Neutrophil (primary cell): ENCODE results near the gene CSDE1.

ENCODE experiments used
- H3K27ac ChIP-seq: fragments of 200-600 bp; sonication (generic); 2 replicates; pipeline ENCODE4 v1.5.1; 2016; ENCODE audit warnings: mild to moderate bottlenecking, moderate library complexity
- H3K27me3 ChIP-seq: fragments of 200-600 bp; sonication (generic); 2 replicates; pipeline ENCODE4 v1.6.0; 2016; ENCODE audit warnings: mild to moderate bottlenecking
- H3K36me3 ChIP-seq: fragments of 200-600 bp; sonication (generic); 2 replicates; pipeline ENCODE4 v1.5.1; 2017
- H3K4me1 ChIP-seq, 2 experiments: fragments of 200-600 bp in 1 of 2; sonication (generic) in 1 of 2; 1 replicate in 1 of 2; 2 replicates in 1 of 2; pipeline versions ENCODE4 v1.5.1 to v1.6.1; 2013 to 2016; ENCODE audit warnings: low read depth in 1 of 2, low read length in 1 of 2, mild to moderate bottlenecking in 1 of 2, moderate library complexity in 1 of 2; ENCODE audit not compliant: control insufficient read depth in 1 of 2, insufficient read depth in 1 of 2
- H3K4me3 ChIP-seq, 2 experiments: fragments of 200-600 bp in 1 of 2; sonication (generic) in 1 of 2; 1 replicate in 1 of 2; 2 replicates in 1 of 2; pipeline ENCODE4 v1.5.1; 2013 to 2016; ENCODE audit warnings: low read depth in 1 of 2, low read length in 1 of 2, mild to moderate bottlenecking in 1 of 2, moderate library complexity in 1 of 2
- H3K9me3 ChIP-seq: fragments of 200-600 bp; sonication (generic); 2 replicates; pipeline ENCODE4 v1.5.1; 2016
- TF ChIP-seq, protein P1 (sequence below): fragments of 200-600 bp; sonication (generic); IDR thresholded peaks from 2 replicates; pipeline ENCODE4 v1.5.1; 2016; ENCODE audit warnings: antibody characterized with exemption

Gene CSDE1

DNA sequence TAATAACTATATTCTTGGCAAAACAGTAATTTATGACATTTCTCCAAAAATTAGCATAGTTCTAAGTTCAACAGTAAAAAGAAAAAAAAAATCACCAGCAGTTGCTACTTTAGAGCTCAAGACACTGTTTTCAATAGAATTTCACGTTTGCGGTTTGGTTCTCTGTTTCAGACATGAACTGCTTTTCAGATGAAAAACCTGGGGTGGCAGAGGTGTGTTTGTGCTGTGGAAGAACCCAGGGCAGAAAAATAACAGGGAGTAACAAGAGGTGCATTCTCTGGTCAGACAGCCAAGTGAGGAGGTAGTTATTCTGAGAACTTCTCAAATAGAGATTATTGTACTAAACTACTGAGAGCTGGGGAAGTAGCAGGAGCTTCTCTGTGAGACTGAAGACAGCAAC, 50.2 kb downstream of the CSDE1 start:
- TF ChIP-seq, protein P1, sequence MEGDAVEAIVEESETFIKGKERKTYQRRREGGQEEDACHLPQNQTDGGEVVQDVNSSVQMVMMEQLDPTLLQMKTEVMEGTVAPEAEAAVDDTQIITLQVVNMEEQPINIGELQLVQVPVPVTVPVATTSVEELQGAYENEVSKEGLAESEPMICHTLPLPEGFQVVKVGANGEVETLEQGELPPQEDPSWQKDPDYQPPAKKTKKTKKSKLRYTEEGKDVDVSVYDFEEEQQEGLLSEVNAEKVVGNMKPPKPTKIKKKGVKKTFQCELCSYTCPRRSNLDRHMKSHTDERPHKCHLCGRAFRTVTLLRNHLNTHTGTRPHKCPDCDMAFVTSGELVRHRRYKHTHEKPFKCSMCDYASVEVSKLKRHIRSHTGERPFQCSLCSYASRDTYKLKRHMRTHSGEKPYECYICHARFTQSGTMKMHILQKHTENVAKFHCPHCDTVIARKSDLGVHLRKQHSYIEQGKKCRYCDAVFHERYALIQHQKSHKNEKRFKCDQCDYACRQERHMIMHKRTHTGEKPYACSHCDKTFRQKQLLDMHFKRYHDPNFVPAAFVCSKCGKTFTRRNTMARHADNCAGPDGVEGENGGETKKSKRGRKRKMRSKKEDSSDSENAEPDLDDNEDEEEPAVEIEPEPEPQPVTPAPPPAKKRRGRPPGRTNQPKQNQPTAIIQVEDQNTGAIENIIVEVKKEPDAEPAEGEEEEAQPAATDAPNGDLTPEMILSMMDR: no peak
- Histone ChIP-seq H3K9me3 (no peaks in the 10 kb centered on the region), H3K27ac (no peak overlapping the region), H3K4me1 (no peaks in the 10 kb centered on the region), H3K4me3 (no peak overlapping the region), H3K27me3 (no peaks in the 10 kb centered on the region), H3K36me3 (peaks cover 74% of the 10 kb centered on the region)

DNA sequence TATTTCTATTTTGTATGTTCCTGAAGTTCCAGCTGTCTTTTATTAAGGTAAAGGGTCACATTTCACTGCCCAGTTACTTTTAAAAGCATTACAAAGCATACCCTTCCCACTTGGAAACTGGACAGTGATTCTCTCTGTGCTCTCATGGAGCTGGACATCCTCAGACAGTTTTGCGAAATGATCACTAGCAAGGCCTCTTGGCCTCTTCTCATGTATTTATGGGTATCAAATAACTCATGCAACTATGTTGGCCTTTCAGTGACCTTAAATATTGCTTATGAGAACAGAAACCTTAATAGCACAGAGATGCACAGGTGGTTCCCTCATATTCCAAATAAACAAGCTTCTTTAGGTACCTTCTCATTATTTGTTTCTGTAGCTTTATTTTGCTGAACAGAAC, 54.5 kb downstream of the CSDE1 start:
- no peak overlapping the region for H3K4me3 ChIP-seq
- no peaks in the 10 kb centered on the region for H3K27me3 ChIP-seq
- TF ChIP-seq, protein P1: no peak
- H3K9me3 ChIP-seq: no peaks in the 10 kb centered on the region
- peaks cover 0 to 9% of the 10 kb centered on the region in 2 experiments for H3K4me1 ChIP-seq
- H3K27ac ChIP-seq: no peak overlapping the region
- peaks cover 37% of the 10 kb centered on the region for H3K36me3 ChIP-seq

DNA sequence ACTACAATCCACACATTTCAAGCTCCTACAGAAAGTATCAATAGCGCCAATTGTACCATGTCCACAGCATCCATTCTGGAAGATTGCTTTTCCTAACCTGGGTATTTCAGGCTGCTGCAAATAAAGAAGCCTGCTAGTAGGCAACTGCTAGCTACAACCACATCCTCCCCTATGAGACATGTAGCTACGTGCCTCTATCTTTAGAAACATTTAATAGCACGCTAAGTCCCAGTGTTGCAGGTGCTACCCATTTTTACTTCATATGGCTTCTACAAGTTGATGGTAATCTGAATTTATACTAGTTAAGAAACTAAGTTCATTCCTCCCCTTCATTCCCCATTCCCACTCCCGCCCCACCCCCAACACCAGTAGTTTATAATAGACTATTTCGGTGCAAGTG, 55.0 kb downstream of the CSDE1 start:
- Histone ChIP-seq H3K27me3 (no peaks in the 10 kb centered on the region), H3K4me1 (peaks cover 0 to 9% of the 10 kb centered on the region in 2 experiments), H3K9me3 (no peaks in the 10 kb centered on the region), H3K27ac (no peak overlapping the region), H3K36me3 (peaks cover 32% of the 10 kb centered on the region), H3K4me3 (no peak overlapping the region)
- TF ChIP-seq, protein P1: no peak

GRCh38 chr1:114701931-114702330, 55.9 kb downstream of the CSDE1 start:
- Histone ChIP-seq H3K4me3 (no peak overlapping the region), H3K9me3 (no peaks in the 10 kb centered on the region), H3K4me1 (peaks cover 0 to 9% of the 10 kb centered on the region in 2 experiments), H3K36me3 (peaks cover 24% of the 10 kb centered on the region), H3K27ac (no peak overlapping the region), H3K27me3 (no peaks in the 10 kb centered on the region)
- TF ChIP-seq, protein P1: no peak

- TF ChIP-seq, protein P1: no peak
- H3K9me3 ChIP-seq: no peaks in the 10 kb centered on the region
- no peak overlapping the region for H3K27ac ChIP-seq
- peaks cover 4% of the 10 kb centered on the region for H3K27me3 ChIP-seq
- H3K36me3 ChIP-seq: peaks cover 7% of the 10 kb centered on the region
- no peak overlapping the region for H3K4me3 ChIP-seq
- peaks cover 0 to 9% of the 10 kb centered on the region in 2 experiments for H3K4me1 ChIP-seq
Observed at GRCh38 chr1:114700036-114700600, 57.7 kb downstream of the CSDE1 start.
